Vagina (tissue), 2 donors: Measurements from ENCODE around the gene IGFBP5. TPM values are rescaled to one million over a fixed set of nuclear protein-coding genes. Genes with fewer than 3 reads are reported as not detected.

ENCODE experiments used
- DNase-seq, 2 donors: peaks; one replicate each; pipeline ENCODE4 v3.0.0-alpha.2; 2017; ENCODE audit errors: extremely low spot score in 2 of 2
- H3K27ac ChIP-seq: fragments of 200-600 bp; sonication (generic); one replicate; pipeline ENCODE4 v1.5.1; 2019
- H3K27me3 ChIP-seq: fragments of 200-600 bp; sonication (generic); one replicate; pipeline ENCODE4 v1.5.1; 2019
- H3K36me3 ChIP-seq, 2 donors: fragments of 200-600 bp; sonication (generic); one replicate each; pipeline ENCODE4 v1.5.1; 2017 to 2019
- H3K4me1 ChIP-seq: fragments of 200-600 bp; sonication (generic); one replicate; pipeline ENCODE4 v1.5.1; 2019
- H3K4me3 ChIP-seq, 2 donors: fragments of 200-600 bp; sonication (generic); 1 replicate in 1 of 2; 2 replicates in 1 of 2; pipeline ENCODE4 v1.5.1; 2016 to 2019
- H3K9me3 ChIP-seq: fragments of 200-600 bp; sonication (generic); one replicate; pipeline ENCODE4 v1.5.1; 2019
- CTCF ChIP-seq, 3 experiments: fragments of 450-650 bp in 2 of 3; fragments of 200-600 bp in 1 of 3; sonication (generic) in 1 of 3; IDR thresholded peaks; one replicate each; pipeline ENCODE4 v1.5.1; 2017 to 2019; ENCODE audit warnings: antibody characterized with exemption in 3 of 3, mild to moderate bottlenecking in 2 of 3, moderate library complexity in 2 of 3
- POLR2A ChIP-seq, 2 donors: fragments of 450-650 bp; IDR thresholded peaks; one replicate each; pipeline ENCODE4 v1.6.1; 2017; ENCODE audit warnings: antibody characterized with exemption in 2 of 2, mild to moderate bottlenecking in 2 of 2, moderate library complexity in 2 of 2
- POLR2AphosphoS5 ChIP-seq, 2 donors: sonication (generic); formaldehyde crosslinking; IDR thresholded peaks; one replicate each; pipeline ENCODE4 v1.9.0; 2017; ENCODE audit warnings: antibody characterized with exemption in 2 of 2, mild to moderate bottlenecking in 2 of 2, low read depth in 1 of 2; ENCODE audit not compliant: insufficient read depth in 1 of 2
- intact Hi-C: fragments of 100-400 bp; cut with DNase I; formaldehyde crosslinking; loops from one replicate; pipeline ENCODE4 v1.15.1; 2023
- total RNA-seq: library from RNA; depleted of rRNA; stranded (reverse); fragments of >200 nt; gene quantifications from one replicate; pipeline ENCODE4 v1.2.3, GENCODE V29; 2016

Gene IGFBP5
- total RNA-seq, 1 donor from 2014 or later, result 1,041 TPM

GRCh38 chr2:216664593-216665034, 30.7 kb downstream of the IGFBP5 start:
- no peak overlapping the region for H3K4me3 ChIP-seq
- peaks cover 27% of the 10 kb centered on the region for H3K4me1 ChIP-seq
- intact Hi-C loops, result no loop called here
- no peaks in the 10 kb centered on the region for H3K9me3 ChIP-seq
- no peak overlapping the region for H3K27ac ChIP-seq
- DNase-seq, result no peak
- H3K36me3 ChIP-seq, result no peaks in the 10 kb centered on the region
- H3K27me3 ChIP-seq, result no peaks in the 10 kb centered on the region
- TF ChIP-seq POLR2AphosphoS5 (IDR thresholded peaks at IDR 0.05; ENCODE audit: insufficient read depth in 1 of 2, low read depth in 1 of 2) (no peak), POLR2A (IDR thresholded peaks at IDR 0.05) (no peak), CTCF (IDR thresholded peaks at IDR 0.05) (no peak)

DNA sequence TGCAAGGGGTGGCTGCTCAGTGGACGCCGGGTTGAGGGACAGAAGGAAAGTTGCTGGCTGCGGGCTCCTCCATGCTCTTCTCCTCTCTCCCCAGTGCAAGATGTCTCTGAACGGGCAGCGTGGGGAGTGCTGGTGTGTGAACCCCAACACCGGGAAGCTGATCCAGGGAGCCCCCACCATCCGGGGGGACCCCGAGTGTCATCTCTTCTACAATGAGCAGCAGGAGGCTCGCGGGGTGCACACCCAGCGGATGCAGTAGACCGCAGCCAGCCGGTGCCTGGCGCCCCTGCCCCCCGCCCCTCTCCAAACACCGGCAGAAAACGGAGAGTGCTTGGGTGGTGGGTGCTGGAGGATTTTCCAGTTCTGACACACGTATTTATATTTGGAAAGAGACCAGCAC, 31.5 kb downstream of the IGFBP5 start:
- peaks cover 34% of the 10 kb centered on the region for H3K4me1 ChIP-seq
- intact Hi-C loops, result no loop called here
- no peak overlapping the region for H3K27ac ChIP-seq
- H3K9me3 ChIP-seq, result no peaks in the 10 kb centered on the region
- TF ChIP-seq CTCF (IDR thresholded peaks at IDR 0.05) (no peak), POLR2AphosphoS5 (IDR thresholded peaks at IDR 0.05; ENCODE audit: insufficient read depth in 1 of 2, low read depth in 1 of 2) (no peak), POLR2A (IDR thresholded peaks at IDR 0.05) (no peak)
- H3K4me3 ChIP-seq, result no peak overlapping the region
- no peak for DNase-seq
- H3K36me3 ChIP-seq, result no peaks in the 10 kb centered on the region
- no peaks in the 10 kb centered on the region for H3K27me3 ChIP-seq

GRCh38 chr2:216663106-216663505, 32.2 kb downstream of the IGFBP5 start:
- Histone ChIP-seq H3K27ac (no peak overlapping the region), H3K27me3 (no peaks in the 10 kb centered on the region), H3K36me3 (no peaks in the 10 kb centered on the region), H3K4me1 (peaks cover 38% of the 10 kb centered on the region), H3K9me3 (no peaks in the 10 kb centered on the region), H3K4me3 (no peak overlapping the region)
- no peak for DNase-seq
- intact Hi-C loops, result no loop called here
- TF ChIP-seq POLR2AphosphoS5 (IDR thresholded peaks at IDR 0.05; ENCODE audit: insufficient read depth in 1 of 2, low read depth in 1 of 2) (no peak), POLR2A (IDR thresholded peaks at IDR 0.05) (no peak)

DNA sequence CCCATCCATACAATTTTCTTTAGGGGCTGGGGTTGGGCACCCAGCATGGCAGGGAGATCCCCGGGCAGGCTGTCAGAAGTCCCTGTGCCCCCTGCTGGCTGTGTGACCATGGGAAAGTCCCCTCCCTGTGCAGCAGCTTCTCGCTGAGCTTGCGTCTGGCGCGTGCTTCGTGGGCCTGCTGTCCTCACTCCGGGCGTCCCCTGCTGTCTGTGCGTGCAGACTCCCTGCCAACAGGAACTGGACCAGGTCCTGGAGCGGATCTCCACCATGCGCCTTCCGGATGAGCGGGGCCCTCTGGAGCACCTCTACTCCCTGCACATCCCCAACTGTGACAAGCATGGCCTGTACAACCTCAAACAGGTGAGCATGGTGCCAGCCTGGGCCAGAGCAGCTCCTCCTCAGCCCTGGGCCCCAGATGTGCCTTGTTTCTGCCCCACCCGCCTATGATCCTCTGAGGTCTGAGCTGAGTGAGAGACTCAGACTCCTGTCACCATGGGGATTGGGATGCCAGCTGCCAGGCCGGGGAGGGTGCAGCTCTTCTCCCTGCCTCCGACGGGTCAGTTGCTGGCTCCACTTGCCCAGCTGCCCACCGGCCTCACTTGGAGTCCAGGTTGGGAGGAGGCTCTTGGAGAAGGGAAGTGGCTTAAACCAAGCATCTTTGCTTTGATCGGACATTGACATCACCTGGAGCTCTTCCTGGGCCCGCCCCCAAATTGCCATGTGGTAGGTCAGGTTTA, 33.5 kb downstream of the IGFBP5 start:
- intact Hi-C loops, result no loop called here
- TF ChIP-seq CTCF (IDR thresholded peaks at IDR 0.05), result no peak
- H3K9me3 ChIP-seq, result no peaks in the 10 kb centered on the region
- H3K27ac ChIP-seq, result no peak overlapping the region
- H3K27me3 ChIP-seq, result no peaks in the 10 kb centered on the region
- no peak for DNase-seq
- H3K4me1 ChIP-seq, result peaks cover 49% of the 10 kb centered on the region
- no peak overlapping the region for H3K4me3 ChIP-seq
- H3K36me3 ChIP-seq, result no peaks in the 10 kb centered on the region

- Histone ChIP-seq H3K9me3 (no peaks in the 10 kb centered on the region), H3K4me3 (no peak overlapping the region), H3K4me1 (peaks cover 44% of the 10 kb centered on the region), H3K36me3 (no peaks in the 10 kb centered on the region), H3K27me3 (no peaks in the 10 kb centered on the region), H3K27ac (no peak overlapping the region)
- no peak for DNase-seq
- TF ChIP-seq CTCF (IDR thresholded peaks at IDR 0.05), result no peak
- TF ChIP-seq POLR2A (IDR thresholded peaks at IDR 0.05), result no peak
- TF ChIP-seq POLR2AphosphoS5 (IDR thresholded peaks at IDR 0.05; ENCODE audit: insufficient read depth in 1 of 2, low read depth in 1 of 2), result no peak
- intact Hi-C loops, result no loop called here
Observed at GRCh38 chr2:216661051-216661450, 34.3 kb downstream of the IGFBP5 start.
